HCT116 (cell line): ENCODE data around the gene MICU2. TPM values are rescaled to one million over a fixed set of nuclear protein-coding genes. Genes with fewer than 3 reads are reported as not detected.

Experiments
- ATAC-seq: fragments of 200-7000 bp; cut with Tn5 transposase; 2 replicates; pipeline ENCODE4 v1.9.1; 2020; ENCODE audit warnings: mild to moderate bottlenecking, moderate library complexity
- BruUV-seq: library from RNA; stranded (reverse); fragments of 400-500 nt; replicated peaks from 2 replicates; lab custom pipeline; 2021; lab: Mats Ljungman, UMichigan
- CTCF ChIA-PET: fragments of 300-600 bp; sonication (Branson Sonifier 250); formaldehyde crosslinking; loops from one replicate; lab custom pipeline; 2021; ENCODE audit warnings: antibody characterized with exemption; lab: Charles Lee
- POLR2A ChIA-PET: fragments of 300-600, 350-600 bp; sonication (Branson Sonifier 250); formaldehyde crosslinking; loops from one replicate; lab custom pipeline; 2021; ENCODE audit warnings: antibody characterized with exemption; lab: Charles Lee
- RAD21 ChIA-PET, 2 experiments: fragments of 300-600 bp; sonication (Branson Sonifier 250); formaldehyde crosslinking; loops; one replicate each; lab custom pipeline; 2023; ENCODE audit warnings: low total read pairs in 2 of 2; ENCODE audit not compliant: uncharacterized antibody in 2 of 2, unreplicated experiment in 2 of 2, low non-redundant PET in 1 of 2; lab: Charles Lee
- DNase-seq: peaks from one replicate; pipeline ENCODE4 v3.0.0-alpha.2; 2010; ENCODE audit warnings: low read depth, low spot score
- H2AFZ ChIP-seq: fragments of 200-600 bp; shearing (Covaris generic), sonication (generic); 2 replicates; pipeline ENCODE4 v1.6.1; 2017; ENCODE audit warnings: low read depth, mixed run types, mixed read lengths, antibody characterized with exemption, low read length; ENCODE audit not compliant: poor library complexity, severe bottlenecking
- H3K27ac ChIP-seq: 2 replicates; pipeline ENCODE4 v1.5.1; 2012; ENCODE audit warnings: low read depth, low read length
- H3K27me3 ChIP-seq: fragments of 200-600 bp; sonication (generic); 2 replicates; pipeline ENCODE4 v1.6.1; 2016; ENCODE audit warnings: mixed run types, low read length, mixed read lengths; ENCODE audit not compliant: insufficient read depth
- H3K36me3 ChIP-seq, 2 experiments: fragments of 200-500 bp in 1 of 2; fragments of 200-600 bp in 1 of 2; sonication (Bioruptor generic) in 1 of 2; sonication (generic) in 1 of 2; 2 replicates each; pipeline versions ENCODE4 v1.5.1 to v1.6.1; 2014 to 2016; ENCODE audit warnings: low read length in 2 of 2, inconsistent platforms in 1 of 2, mixed read lengths in 1 of 2, mixed run types in 1 of 2; ENCODE audit not compliant: insufficient read depth in 2 of 2, control insufficient read depth in 1 of 2
- H3K4me1 ChIP-seq, 2 experiments: fragments of 200-600 bp in 1 of 2; sonication (generic) in 1 of 2; 2 replicates each; pipeline versions ENCODE4 v1.5.1 to v1.6.1; 2012 to 2017; ENCODE audit warnings: low read length in 2 of 2, inconsistent platforms in 1 of 2, mild to moderate bottlenecking in 1 of 2, mixed read lengths in 1 of 2, mixed run types in 1 of 2, moderate library complexity in 1 of 2; ENCODE audit not compliant: insufficient read depth in 2 of 2, control insufficient read depth in 1 of 2
- H3K4me2 ChIP-seq: fragments of 200-600 bp; sonication (generic); 2 replicates; pipeline ENCODE4 v1.6.1; 2017; ENCODE audit warnings: mixed run types, low read length, mixed read lengths
- H3K4me3 ChIP-seq, 2 experiments: fragments of 200-600 bp in 1 of 2; sonication (generic) in 1 of 2; replicated peaks in 1 of 2; 2 replicates each; pipeline ENCODE4 v1.5.1; 2011 to 2016; ENCODE audit warnings: low read length in 2 of 2, control low read depth in 1 of 2, low read depth in 1 of 2, mild to moderate bottlenecking in 1 of 2, mixed read lengths in 1 of 2, mixed run types in 1 of 2
- H3K79me2 ChIP-seq: fragments of 200-600 bp; sonication (generic); 2 replicates; pipeline ENCODE4 v1.6.1; 2017; ENCODE audit warnings: mild to moderate bottlenecking, mixed run types, low read length, moderate library complexity, mixed read lengths; ENCODE audit not compliant: insufficient read depth
- H3K9ac ChIP-seq: fragments of 200-600 bp; sonication (generic); 2 replicates; pipeline ENCODE4 v1.6.1; 2016; ENCODE audit warnings: low read length, mixed read lengths
- H3K9me2 ChIP-seq: fragments of 200-600 bp; sonication (generic), shearing (Covaris generic); 2 replicates; pipeline ENCODE4 v1.6.1; 2017; ENCODE audit warnings: mixed run types, mild to moderate bottlenecking, moderate library complexity; ENCODE audit not compliant: insufficient read depth
- H3K9me3 ChIP-seq, 2 experiments: fragments of 200-500 bp in 1 of 2; fragments of 200-600 bp in 1 of 2; sonication (Bioruptor generic) in 1 of 2; sonication (generic) in 1 of 2; 2 replicates each; pipeline ENCODE4 v1.6.1; 2014 to 2017; ENCODE audit warnings: low read length in 2 of 2, mixed read lengths in 2 of 2, inconsistent platforms in 1 of 2, low read depth in 1 of 2, mild to moderate bottlenecking in 1 of 2, mixed run types in 1 of 2, moderate library complexity in 1 of 2; ENCODE audit not compliant: control insufficient read depth in 1 of 2, insufficient read depth in 1 of 2
- H4K20me1 ChIP-seq: fragments of 200-600 bp; sonication (generic), shearing (Covaris generic); 2 replicates; pipeline ENCODE4 v1.6.1; 2017; ENCODE audit warnings: mixed run types, mild to moderate bottlenecking, moderate library complexity; ENCODE audit not compliant: insufficient read depth
- CBX3 ChIP-seq: IDR thresholded peaks from 2 replicates; pipeline ENCODE4 v1.6.1; 2012; ENCODE audit warnings: low read depth
- CEBPB ChIP-seq: IDR thresholded peaks from 2 replicates; pipeline ENCODE4 v1.6.1; 2012; ENCODE audit warnings: low read depth
- EGR1 ChIP-seq: IDR thresholded peaks from 2 replicates; pipeline ENCODE4 v1.6.1; 2012; ENCODE audit warnings: low read depth
- ELF1 ChIP-seq: IDR thresholded peaks from 2 replicates; pipeline ENCODE4 v1.6.1; 2012; ENCODE audit warnings: low read depth, borderline replicate concordance
- JUND ChIP-seq: IDR thresholded peaks from 2 replicates; pipeline ENCODE4 v1.6.1; 2012
- POLR2A ChIP-seq: IDR thresholded peaks from 2 replicates; pipeline ENCODE4 v1.7.0; 2011; ENCODE audit warnings: borderline replicate concordance; ENCODE audit not compliant: insufficient read depth, insufficient read length; ENCODE audit errors: extremely low read depth
- POLR2AphosphoS5 ChIP-seq: IDR thresholded peaks from 2 replicates; pipeline ENCODE4 v1.6.1; 2011; ENCODE audit warnings: mild to moderate bottlenecking, low read depth, low read length, moderate library complexity
- TCF7L2 ChIP-seq: IDR thresholded peaks from 2 replicates; pipeline ENCODE4 v1.7.0; 2011; ENCODE audit warnings: borderline replicate concordance, inconsistent platforms; ENCODE audit not compliant: insufficient read depth, insufficient read length; ENCODE audit errors: extremely low read depth
- ZFX ChIP-seq: fragments of 450-650 bp; IDR thresholded peaks from 2 replicates; pipeline ENCODE4 v1.6.1; 2017
- ZNF274 ChIP-seq: fragments of 200-500 bp; sonication (Bioruptor generic); IDR thresholded peaks from 2 replicates; pipeline ENCODE4 v1.6.1; 2014; ENCODE audit warnings: mild to moderate bottlenecking, low read depth, low read length, inconsistent platforms
- intact Hi-C: fragments of 100-400 bp; cut with micrococcal nuclease; formaldehyde crosslinking; loops from 2 replicates; pipeline ENCODE4 v1.10.0; 2022
- total RNA-seq: library from RNA; stranded (reverse); gene quantifications from one replicate; pipeline ENCODE4 v1.2.1, GENCODE V29; 2021; ENCODE audit not compliant: unreplicated experiment
- TF ChIP-seq, protein P1 (sequence below): IDR thresholded peaks from 2 replicates; pipeline ENCODE4 v1.6.1; 2012
- TF ChIP-seq, protein P2 (sequence below): IDR thresholded peaks from 2 replicates; pipeline ENCODE4 v1.6.1; 2011; ENCODE audit warnings: mild to moderate bottlenecking, low read length, moderate library complexity; ENCODE audit not compliant: insufficient replicate concordance; ENCODE audit errors: extremely low read depth
- TF ChIP-seq, protein P3 (sequence below): IDR thresholded peaks from 2 replicates; pipeline ENCODE4 v1.6.1; 2012

MICU2 gene
- total RNA-seq, 1 experiment from 2014 or later = 41.0 TPM

DNA sequence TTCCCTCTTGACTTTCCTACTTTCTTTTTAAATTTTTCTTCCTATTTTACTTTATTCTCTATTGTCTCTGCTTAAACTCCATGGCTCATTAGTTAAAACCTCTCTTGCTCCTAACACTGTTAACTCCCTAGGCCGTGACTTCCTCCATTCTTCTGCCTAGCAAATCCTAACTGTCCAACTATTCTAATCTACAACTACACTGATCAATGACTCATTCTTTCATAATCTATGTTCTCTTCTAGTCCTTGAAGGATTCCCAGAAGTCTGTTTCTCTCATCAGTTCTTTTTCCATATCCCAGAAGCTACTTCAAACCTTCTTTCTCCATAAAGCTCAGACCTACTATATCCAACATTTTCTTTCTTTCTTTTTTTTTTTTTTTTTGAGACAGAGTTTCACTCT is 66.9 kb downstream of the MICU2 start:
- Histone ChIP-seq H3K9me3 (no peaks in the 10 kb centered on the region), H3K36me3 (no peaks in the 10 kb centered on the region; a peak in 2 of 4 replicates), H3K27me3 (no peaks in the 10 kb centered on the region), H3K79me2 (peaks cover 3% of the 10 kb centered on the region; the same call in 1 of the 2 replicates), H3K4me3 (no peak overlapping the region), H4K20me1 (no peaks in the 10 kb centered on the region), H3K4me1 (peaks cover 9 to 13% of the 10 kb centered on the region in 2 experiments), H3K4me2 (no peak overlapping the region), H3K9me2 (no peaks in the 10 kb centered on the region), H3K9ac (no peak overlapping the region), H3K27ac (no peak overlapping the region), H2AFZ (no peak overlapping the region)
- ChIA-PET CTCF (interaction anchor here (1.0 kb wide), 1 partner anchor 14 kb away, joined by 3 read pairs; no protein-coding TSS in a partner anchor), RAD21 (no interaction called here), POLR2A (no interaction called here)
- TF ChIP-seq ELF1 = no peak
- TF ChIP-seq, protein P1, sequence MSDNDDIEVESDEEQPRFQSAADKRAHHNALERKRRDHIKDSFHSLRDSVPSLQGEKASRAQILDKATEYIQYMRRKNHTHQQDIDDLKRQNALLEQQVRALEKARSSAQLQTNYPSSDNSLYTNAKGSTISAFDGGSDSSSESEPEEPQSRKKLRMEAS = no peak
- TF ChIP-seq CEBPB = no peak
- TF ChIP-seq CBX3 = no peak
- no peak for TF ChIP-seq POLR2AphosphoS5
- no peak for TF ChIP-seq EGR1
- TF ChIP-seq, protein P2, sequence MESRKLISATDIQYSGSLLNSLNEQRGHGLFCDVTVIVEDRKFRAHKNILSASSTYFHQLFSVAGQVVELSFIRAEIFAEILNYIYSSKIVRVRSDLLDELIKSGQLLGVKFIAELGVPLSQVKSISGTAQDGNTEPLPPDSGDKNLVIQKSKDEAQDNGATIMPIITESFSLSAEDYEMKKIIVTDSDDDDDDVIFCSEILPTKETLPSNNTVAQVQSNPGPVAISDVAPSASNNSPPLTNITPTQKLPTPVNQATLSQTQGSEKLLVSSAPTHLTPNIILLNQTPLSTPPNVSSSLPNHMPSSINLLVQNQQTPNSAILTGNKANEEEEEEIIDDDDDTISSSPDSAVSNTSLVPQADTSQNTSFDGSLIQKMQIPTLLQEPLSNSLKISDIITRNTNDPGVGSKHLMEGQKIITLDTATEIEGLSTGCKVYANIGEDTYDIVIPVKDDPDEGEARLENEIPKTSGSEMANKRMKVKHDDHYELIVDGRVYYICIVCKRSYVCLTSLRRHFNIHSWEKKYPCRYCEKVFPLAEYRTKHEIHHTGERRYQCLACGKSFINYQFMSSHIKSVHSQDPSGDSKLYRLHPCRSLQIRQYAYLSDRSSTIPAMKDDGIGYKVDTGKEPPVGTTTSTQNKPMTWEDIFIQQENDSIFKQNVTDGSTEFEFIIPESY = no peak
- intact Hi-C loops = no loop called here
- ATAC-seq (no peak), DNase-seq (no peak)
- BruUV-seq = no TSS peak

DNA sequence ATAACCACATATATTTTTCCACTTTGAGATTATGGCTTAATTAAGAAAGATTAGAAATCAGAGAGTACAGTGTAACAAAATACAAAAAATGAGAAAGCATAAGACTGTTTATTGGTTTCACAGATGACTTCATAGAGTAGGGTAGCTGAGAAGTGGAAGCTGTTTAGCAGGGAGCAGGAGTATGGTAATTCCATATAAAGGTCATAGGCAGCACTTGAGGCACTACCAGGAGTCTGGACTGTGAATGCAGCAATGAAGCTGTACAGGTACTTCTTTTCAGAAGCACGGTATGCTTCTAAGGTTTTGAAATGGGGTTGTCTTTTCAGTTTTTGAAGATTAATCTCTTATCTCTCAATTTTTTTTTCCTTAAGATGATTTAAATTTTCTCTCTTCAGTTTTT is 69.2 kb downstream of the MICU2 start:
- no peak overlapping the region for H2AFZ ChIP-seq
- ChIA-PET RAD21 (no interaction called here), POLR2A (no interaction called here), CTCF (no interaction called here)
- H3K79me2 ChIP-seq = no peaks in the 10 kb centered on the region
- no TSS peak for BruUV-seq
- no peak overlapping the region for H3K4me2 ChIP-seq
- intact Hi-C loops = no loop called here
- H4K20me1 ChIP-seq = no peaks in the 10 kb centered on the region
- no peaks in the 10 kb centered on the region; a peak in 2 of 4 replicates for H3K36me3 ChIP-seq
- H3K4me1 ChIP-seq = no peaks in the 10 kb centered on the region
- no peak for TF ChIP-seq ZNF274
- no peak for TF ChIP-seq ZFX
- no peak for TF ChIP-seq POLR2A
- TF ChIP-seq, protein P3, sequence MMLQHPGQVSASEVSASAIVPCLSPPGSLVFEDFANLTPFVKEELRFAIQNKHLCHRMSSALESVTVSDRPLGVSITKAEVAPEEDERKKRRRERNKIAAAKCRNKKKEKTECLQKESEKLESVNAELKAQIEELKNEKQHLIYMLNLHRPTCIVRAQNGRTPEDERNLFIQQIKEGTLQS = no peak
- TF ChIP-seq, protein P2 = no peak
- no peak for TF ChIP-seq TCF7L2
- no peak for TF ChIP-seq JUND
- H3K27ac ChIP-seq = no peak overlapping the region
- H3K27me3 ChIP-seq = no peaks in the 10 kb centered on the region
- H3K9ac ChIP-seq = no peak overlapping the region
- ATAC-seq = no peak
- no peaks in the 10 kb centered on the region for H3K9me3 ChIP-seq
- H3K4me3 ChIP-seq = no peak overlapping the region
- no peak for DNase-seq
- no peaks in the 10 kb centered on the region for H3K9me2 ChIP-seq
